GM21825 (cell line): ENCODE results near the gene ADAMTS14.
"Not testable (repeated sequence)": the region's sequence is repeated elsewhere in the genome, so short reads cannot be mapped to it uniquely, and the experiment has no call there.

Source experiments
- ATAC-seq: cut with Tn5 transposase; IDR thresholded peaks from one replicate; pipeline ENCODE4 v1.9.1; 2021; ENCODE audit warnings: mild to moderate bottlenecking, moderate library complexity; ENCODE audit not compliant: unreplicated experiment

Gene ADAMTS14

GRCh38 chr10:70768026-70768685 is 95.8 kb downstream of the ADAMTS14 start:
- not testable (repeated sequence) for ATAC-seq

GRCh38 chr10:70769121-70769520 is 96.8 kb downstream of the ADAMTS14 start:
- ATAC-seq, result no peak

GRCh38 chr10:70770001-70770400 is 97.7 kb downstream of the ADAMTS14 start:
- no peak for ATAC-seq

GRCh38 chr10:70770516-70770915 is 98.2 kb downstream of the ADAMTS14 start:
- ATAC-seq, result not testable (repeated sequence)

- no peak for ATAC-seq
Observed at GRCh38 chr10:70771311-70772194, 99.2 kb downstream of the ADAMTS14 start.

- ATAC-seq, result no peak
Observed at GRCh38 chr10:70772627-70773026, 100.3 kb downstream of the ADAMTS14 start.

- no peak for ATAC-seq
Observed at GRCh38 chr10:70773461-70773860, 101.2 kb downstream of the ADAMTS14 start.

- ATAC-seq, result no peak
Observed at GRCh38 chr10:70773965-70774809, 101.9 kb downstream of the ADAMTS14 start.

GRCh38 chr10:70774810-70775678 is 102.7 kb downstream of the ADAMTS14 start:
- ATAC-seq, result no peak

- no peak for ATAC-seq
Observed at GRCh38 chr10:70775679-70776454, 103.6 kb downstream of the ADAMTS14 start.

- no peak for ATAC-seq
Observed at GRCh38 chr10:70776455-70777005, 104.2 kb downstream of the ADAMTS14 start.

- ATAC-seq, result no peak
Observed at GRCh38 chr10:70777063-70777875, 105.0 kb downstream of the ADAMTS14 start.

GRCh38 chr10:70778267-70778924 is 106.1 kb downstream of the ADAMTS14 start:
- no peak for ATAC-seq

GRCh38 chr10:70779088-70779487 is 106.8 kb downstream of the ADAMTS14 start:
- no peak for ATAC-seq

- no peak for ATAC-seq
Observed at GRCh38 chr10:70779511-70780369, 107.4 kb downstream of the ADAMTS14 start.

- ATAC-seq, result no peak
Observed at GRCh38 chr10:70780370-70780760, 108.1 kb downstream of the ADAMTS14 start.

- no peak for ATAC-seq
Observed at GRCh38 chr10:70780772-70781171, 108.5 kb downstream of the ADAMTS14 start.
